Measurements from ENCODE around the gene KIF25. TPM values are rescaled to one million over a fixed set of nuclear protein-coding genes. Genes with fewer than 3 reads are reported as not detected.

The KIF25 gene
- total RNA-seq, 1 experiment from 2014 or later, result not detected

- H3K27me3 ChIP-seq (ENCODE audit: insufficient read depth, low read depth), result peaks cover 58% of the 10 kb centered on the region
- H3K9me2 ChIP-seq (ENCODE audit: insufficient read depth), result no peaks in the 10 kb centered on the region
- H3K27ac ChIP-seq, result no peak overlapping the region
- BruUV-seq (replicated peaks), result no TSS peak
- TF ChIP-seq EZH2 (IDR thresholded peaks at IDR 0.05; ENCODE audit: low read depth) (no peak), CTCF (conservative IDR thresholded peaks at IDR 0.05) (no peak)
- POLR2A ChIA-PET (ENCODE audit: unreplicated experiment), result no interaction called here
- intact Hi-C loops (cut with micrococcal nuclease; ENCODE audit: unreplicated experiment), result no loop called here
- CTCF ChIA-PET, result no interaction called here
- no peaks in the 10 kb centered on the region for H3K79me2 ChIP-seq (ENCODE audit: low read depth)
- no peak for DNase-seq
- no peak overlapping the region for H3K4me3 ChIP-seq
- H3K4me2 ChIP-seq, result no peak overlapping the region
- H3K9me3 ChIP-seq (ENCODE audit: insufficient read depth, low read depth), result peaks cover 23% of the 10 kb centered on the region
- H2AFZ ChIP-seq, result no peak overlapping the region
- 0 out of 2 replicates have a peak, but pooled peaks cover 5% of the 10 kb centered on the region for H3K36me3 ChIP-seq (ENCODE audit: low read depth)
- no peaks in the 10 kb centered on the region for H4K20me1 ChIP-seq (ENCODE audit: insufficient read depth)
- no peaks in the 10 kb centered on the region for H3F3A ChIP-seq (ENCODE audit: insufficient read depth, low read depth)
- no peaks in the 10 kb centered on the region for H3K4me1 ChIP-seq (replicated peaks; ENCODE audit: insufficient read depth)
Measured at GRCh38 chr6:168015009-168015408, 17.5 kb downstream of the KIF25 start.

DNA sequence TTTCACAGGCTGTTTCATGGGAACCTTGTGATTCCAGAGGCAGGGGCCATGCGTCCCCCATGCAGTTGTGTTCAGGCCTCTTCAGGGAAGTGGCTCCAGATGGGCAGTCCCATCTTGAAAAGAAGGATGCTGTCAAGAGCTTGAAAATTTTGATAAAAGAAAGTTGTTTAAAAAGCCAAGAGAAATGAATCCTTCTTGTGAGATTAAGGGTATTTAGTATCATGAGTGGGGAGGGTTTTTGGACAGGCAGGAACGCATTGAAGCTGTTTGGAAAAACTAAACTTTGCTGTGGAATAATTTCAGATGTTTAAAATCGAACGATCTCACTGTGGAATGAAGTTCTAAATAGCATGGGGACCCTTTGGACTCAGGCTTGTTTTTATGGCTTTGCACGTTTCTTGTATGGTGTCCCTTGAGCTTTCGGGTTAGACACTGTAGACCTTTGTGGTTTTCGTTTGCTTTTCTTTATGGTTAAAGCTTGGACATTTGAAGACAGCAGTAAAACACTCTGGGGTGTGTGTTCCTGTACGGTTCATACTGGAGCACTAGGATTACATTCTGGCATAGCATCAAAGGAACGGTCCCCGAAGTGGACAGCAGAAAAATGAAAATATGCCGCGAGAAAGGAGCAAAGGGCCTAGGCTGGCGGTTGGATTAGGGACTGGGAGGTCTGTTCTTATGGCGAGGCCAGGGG, 18.2 kb downstream of the KIF25 start:
- H3K4me1 ChIP-seq (replicated peaks; ENCODE audit: insufficient read depth), result no peaks in the 10 kb centered on the region
- no peak for TF ChIP-seq CTCF (conservative IDR thresholded peaks at IDR 0.05)
- TF ChIP-seq EZH2 (IDR thresholded peaks at IDR 0.05; ENCODE audit: low read depth), result no peak
- H3K9me3 ChIP-seq (ENCODE audit: insufficient read depth, low read depth), result peaks cover 20% of the 10 kb centered on the region
- H3K4me2 ChIP-seq, result no peak overlapping the region
- no peak for DNase-seq
- no peaks in the 10 kb centered on the region for H3K79me2 ChIP-seq (ENCODE audit: low read depth)
- no peaks in the 10 kb centered on the region for H4K20me1 ChIP-seq (ENCODE audit: insufficient read depth)
- CTCF ChIA-PET, result no interaction called here
- H3K27ac ChIP-seq, result no peak overlapping the region
- POLR2A ChIA-PET (ENCODE audit: unreplicated experiment), result no interaction called here
- no peaks in the 10 kb centered on the region for H3F3A ChIP-seq (ENCODE audit: insufficient read depth, low read depth)
- no peak overlapping the region for H2AFZ ChIP-seq
- intact Hi-C loops (cut with micrococcal nuclease; ENCODE audit: unreplicated experiment), result no loop called here
- H3K4me3 ChIP-seq, result no peak overlapping the region
- H3K36me3 ChIP-seq (ENCODE audit: low read depth), result no peaks in the 10 kb centered on the region
- peaks cover 64% of the 10 kb centered on the region for H3K27me3 ChIP-seq (ENCODE audit: insufficient read depth, low read depth)
- BruUV-seq (replicated peaks), result no TSS peak
- H3K9me2 ChIP-seq (ENCODE audit: insufficient read depth), result no peaks in the 10 kb centered on the region

- POLR2A ChIA-PET (ENCODE audit: unreplicated experiment), result no interaction called here
- H3K4me2 ChIP-seq, result no peak overlapping the region
Measured at GRCh38 chr6:168016176-168016620, 18.7 kb downstream of the KIF25 start.

More at GRCh38 chr6:168016176-168016620, 18.7 kb downstream of the KIF25 start:
- TF ChIP-seq EZH2 (IDR thresholded peaks at IDR 0.05; ENCODE audit: low read depth) (no peak), CTCF (conservative IDR thresholded peaks at IDR 0.05) (no peak)
- Histone ChIP-seq H3K9me3 (ENCODE audit: insufficient read depth, low read depth) (peaks cover 14% of the 10 kb centered on the region), H3K4me3 (no peak overlapping the region), H4K20me1 (ENCODE audit: insufficient read depth) (no peaks in the 10 kb centered on the region), H2AFZ (no peak overlapping the region), H3K36me3 (ENCODE audit: low read depth) (no peaks in the 10 kb centered on the region), H3K9me2 (ENCODE audit: insufficient read depth) (no peaks in the 10 kb centered on the region), H3F3A (ENCODE audit: insufficient read depth, low read depth) (no peaks in the 10 kb centered on the region), H3K27ac (no peak overlapping the region), H3K79me2 (ENCODE audit: low read depth) (no peaks in the 10 kb centered on the region), H3K27me3 (ENCODE audit: insufficient read depth, low read depth) (peaks cover 65% of the 10 kb centered on the region), H3K4me1 (replicated peaks; ENCODE audit: insufficient read depth) (no peaks in the 10 kb centered on the region)
- no peak for DNase-seq
- no TSS peak for BruUV-seq (replicated peaks)
- CTCF ChIA-PET, result no interaction called here
- intact Hi-C loops (cut with micrococcal nuclease; ENCODE audit: unreplicated experiment), result no loop called here
